Activated CD4-positive, CD25-positive, alpha-beta regulatory T cell treated with anti-CD3 and anti-CD28 coated beads, Interleukin-2, amount 50 U/mL, for 72 hours (primary cell): ENCODE data around the gene FAM180A.
"Not testable (repeated sequence)": the region's sequence is repeated elsewhere in the genome, so short reads cannot be mapped to it uniquely, and the experiment has no call there.

Experiments used
- DNase-seq: peaks from one replicate; pipeline ENCODE4 v3.0.0; 2021

FAM180A gene

DNA sequence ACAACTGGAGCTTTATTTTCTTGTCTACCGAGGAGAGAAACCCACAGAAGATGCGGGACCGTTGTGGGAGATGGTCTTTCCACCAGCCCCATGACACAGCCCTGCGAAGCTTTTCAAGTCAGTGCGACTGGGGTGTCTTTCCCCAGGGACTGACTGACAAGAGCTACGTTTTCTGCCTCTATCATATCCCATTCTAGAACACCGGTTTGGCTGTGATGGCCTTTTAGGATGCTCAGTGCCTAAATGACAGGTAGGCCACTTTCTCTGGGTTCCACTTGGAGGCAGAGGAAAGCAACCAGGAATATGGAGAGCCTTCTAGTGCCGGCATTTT is 37.5 kb downstream of the FAM180A start:
- DNase-seq, result no peak

DNA sequence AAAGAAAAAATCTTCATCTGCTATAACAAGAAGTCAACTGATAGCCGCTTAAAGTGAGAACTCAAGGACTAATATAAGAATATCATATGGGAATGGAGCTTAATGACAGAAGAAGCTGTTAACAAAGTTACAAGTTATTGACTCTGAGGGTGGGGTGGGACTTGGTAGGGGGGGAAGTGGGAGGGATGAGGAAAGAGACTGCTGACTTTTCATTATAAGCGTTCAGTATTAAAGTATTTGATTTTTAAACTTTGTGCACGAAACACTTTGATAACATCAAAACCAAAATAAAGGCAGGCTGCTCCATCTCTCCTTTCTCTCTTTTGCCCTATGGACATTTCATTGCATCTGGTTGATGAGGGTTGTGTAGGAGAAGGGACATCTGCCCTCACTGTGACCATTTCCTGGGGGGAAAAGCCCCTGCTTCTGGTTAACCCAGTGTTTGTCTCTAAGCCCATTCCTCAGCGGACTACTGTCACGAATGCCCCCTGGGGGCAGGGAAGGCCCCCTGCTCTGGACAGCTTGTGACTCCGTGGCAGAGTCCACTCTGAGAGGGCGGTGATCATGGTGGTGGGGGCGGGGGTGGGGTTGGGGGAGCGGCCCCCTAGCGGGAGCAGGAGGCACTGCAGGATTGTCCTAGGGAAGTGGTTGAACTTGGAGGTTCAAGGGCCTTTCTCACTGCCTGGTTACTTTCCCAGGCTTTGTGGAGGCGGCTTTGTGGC is 38.0 kb downstream of the FAM180A start:
- no peak for DNase-seq

GRCh38 chr7:135709508-135709907 is 39.1 kb downstream of the FAM180A start:
- no peak for DNase-seq

GRCh38 chr7:135708041-135708440 is 40.6 kb downstream of the FAM180A start:
- no peak for DNase-seq

GRCh38 chr7:135707570-135707966 is 41.0 kb downstream of the FAM180A start:
- no peak for DNase-seq

GRCh38 chr7:135706858-135707569 is 41.6 kb downstream of the FAM180A start:
- DNase-seq, result no peak

DNA sequence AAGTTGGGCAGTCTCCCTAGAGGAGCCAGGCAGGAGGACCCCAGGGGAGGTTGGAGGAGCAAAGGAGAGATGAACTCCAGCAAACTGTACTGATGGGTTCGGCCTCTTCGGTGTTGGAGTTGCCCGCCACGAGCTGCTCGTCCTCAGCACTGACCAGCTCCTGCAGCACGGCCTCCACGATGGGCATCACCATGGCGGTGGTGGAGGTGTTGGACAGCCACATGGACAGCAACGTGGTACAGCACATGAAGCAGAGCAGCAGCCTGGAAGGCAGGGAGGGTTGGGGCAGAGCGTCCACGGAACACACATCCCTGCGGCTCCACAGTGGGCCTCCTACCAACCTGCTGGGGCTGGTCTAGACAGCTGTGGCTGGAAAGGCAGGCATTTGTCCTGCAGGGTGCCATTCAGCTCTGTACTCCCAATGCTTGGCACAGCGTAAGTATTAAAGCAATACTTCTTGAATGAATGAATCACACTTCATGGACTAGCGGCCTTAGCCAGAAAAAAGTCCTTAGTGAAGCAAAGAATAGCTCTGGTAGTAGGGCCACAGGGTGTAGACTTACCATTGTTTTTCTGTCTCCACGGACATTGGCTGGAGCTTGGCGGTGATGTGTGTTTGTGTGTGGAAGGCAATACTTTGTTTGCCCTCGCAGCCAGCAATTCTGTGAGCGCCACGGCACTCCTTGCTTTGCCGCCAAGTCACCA is 42.4 kb downstream of the FAM180A start:
- DNase-seq, result no peak

DNA sequence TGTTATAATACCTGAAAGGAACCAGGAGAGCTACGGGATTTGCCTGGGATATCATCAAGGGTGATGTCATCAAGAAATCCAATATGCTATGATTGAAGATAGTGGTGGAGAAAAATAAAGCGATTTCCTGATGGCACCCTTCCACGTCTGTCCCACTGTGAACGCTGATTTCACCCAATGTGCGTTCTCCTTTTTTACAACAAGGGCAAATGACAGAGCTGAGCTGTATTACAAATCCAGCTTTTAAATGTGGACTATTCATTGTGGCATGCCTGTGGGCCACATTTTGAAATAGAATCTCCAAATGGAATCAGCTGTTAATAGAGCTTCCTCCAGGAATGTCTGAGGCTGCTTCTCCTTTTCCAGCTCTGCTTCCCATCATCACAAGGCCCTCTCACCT is 43.9 kb downstream of the FAM180A start:
- no peak for DNase-seq

DNA sequence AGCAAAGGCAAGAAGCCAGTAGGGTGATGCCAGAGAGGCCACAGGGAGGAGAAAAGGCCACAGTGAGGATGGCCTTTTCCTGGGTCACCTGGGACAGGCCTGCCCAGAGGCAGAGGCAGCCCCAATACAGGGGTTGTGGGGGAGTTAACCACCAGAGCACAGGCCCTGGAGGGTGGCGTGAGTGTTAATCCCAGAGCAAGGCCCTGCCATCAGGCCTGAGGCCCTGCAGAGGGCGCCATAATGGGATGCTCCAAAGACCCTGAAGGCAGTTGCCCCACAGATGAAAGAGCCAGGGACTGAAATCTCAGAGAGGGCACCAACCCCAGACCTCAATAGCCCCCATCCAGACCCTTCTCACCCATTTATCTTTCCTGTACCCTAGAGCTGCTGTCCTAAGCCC is 44.5 kb downstream of the FAM180A start:
- no peak for DNase-seq

DNA sequence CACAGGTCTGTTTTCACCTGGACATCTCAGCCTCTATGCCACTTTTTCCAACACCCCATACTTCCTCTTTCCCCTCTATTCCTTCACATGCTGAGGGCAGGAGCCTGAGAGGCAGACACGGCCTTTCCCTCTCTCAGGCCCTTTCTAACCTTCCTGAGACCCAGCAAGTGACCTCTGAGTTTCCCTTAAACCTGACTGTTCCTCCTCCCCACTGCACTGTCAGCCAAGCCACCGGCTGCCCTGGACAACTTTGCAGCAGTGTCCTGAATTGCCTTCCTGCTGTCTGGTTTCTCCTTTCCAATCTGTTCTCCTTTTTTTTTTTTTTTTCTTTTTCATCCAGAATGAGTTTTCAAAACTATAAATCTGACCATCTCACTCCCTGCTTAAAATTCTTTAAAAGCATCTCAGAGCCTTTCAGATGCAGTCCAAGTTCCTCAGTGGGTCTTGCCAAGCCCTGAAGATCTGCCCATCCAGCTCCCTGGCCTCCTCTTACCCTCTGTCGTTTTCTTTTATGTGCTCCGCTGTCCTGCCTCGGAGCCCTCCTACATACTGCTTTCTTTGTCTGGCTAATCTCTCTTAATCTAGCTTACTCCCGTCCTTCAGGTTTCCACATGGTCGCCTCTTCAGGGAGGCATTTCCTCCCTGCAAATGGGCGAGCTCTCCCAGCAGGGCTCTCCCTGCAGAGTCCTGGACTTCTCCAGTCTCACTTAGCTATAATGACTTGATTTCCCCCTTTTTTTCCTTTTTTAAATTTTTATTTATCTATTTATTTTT is 51.1 kb downstream of the FAM180A start:
- no peak for DNase-seq

- no peak for DNase-seq
Observed at GRCh38 chr7:135693558-135693957, 55.1 kb downstream of the FAM180A start.

GRCh38 chr7:135692606-135693005 is 56.0 kb downstream of the FAM180A start:
- DNase-seq, result not testable (repeated sequence)

GRCh38 chr7:135692055-135692454 is 56.6 kb downstream of the FAM180A start:
- DNase-seq, result no peak

DNA sequence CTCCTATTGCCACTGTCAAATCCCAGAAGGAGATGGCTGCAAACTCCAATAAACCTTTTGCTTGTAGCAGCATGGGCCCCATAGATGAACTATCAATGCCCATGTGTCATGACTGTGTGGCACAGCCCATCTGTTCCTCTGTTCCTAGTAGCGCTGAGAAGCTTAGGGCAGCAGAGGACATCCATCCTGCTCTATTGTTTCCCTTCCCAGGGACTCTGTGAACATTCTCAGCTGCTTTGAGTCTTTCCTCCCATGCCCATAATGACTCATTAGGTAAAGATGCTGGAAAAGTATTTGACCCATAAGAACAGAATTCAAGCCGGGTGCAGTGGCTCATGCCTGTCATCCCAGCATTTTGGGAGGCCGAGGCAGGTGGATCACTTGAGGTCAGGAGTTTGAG is 58.0 kb downstream of the FAM180A start:
- DNase-seq, result no peak

DNA sequence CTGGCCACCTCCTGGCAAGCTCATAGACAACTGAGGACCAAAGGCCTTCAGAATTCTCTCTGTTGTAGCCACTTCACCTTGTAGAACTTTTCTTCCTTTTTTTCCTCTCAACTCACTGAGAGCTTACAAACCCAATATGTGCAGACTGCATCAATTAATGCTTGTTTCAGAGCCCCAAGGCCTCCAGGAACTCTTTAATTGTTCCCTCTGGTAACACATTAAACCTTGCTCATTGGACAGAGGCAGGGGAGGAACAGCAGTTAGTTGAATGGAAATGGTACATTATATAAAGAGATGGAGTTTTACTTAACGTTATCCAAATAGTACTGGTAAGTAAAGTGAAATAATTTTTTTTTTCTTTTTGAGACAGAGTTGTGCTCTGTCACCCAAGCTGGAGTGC is 61.1 kb downstream of the FAM180A start:
- DNase-seq, result no peak

GRCh38 chr7:135685306-135686084 is 63.1 kb downstream of the FAM180A start:
- no peak for DNase-seq

DNA sequence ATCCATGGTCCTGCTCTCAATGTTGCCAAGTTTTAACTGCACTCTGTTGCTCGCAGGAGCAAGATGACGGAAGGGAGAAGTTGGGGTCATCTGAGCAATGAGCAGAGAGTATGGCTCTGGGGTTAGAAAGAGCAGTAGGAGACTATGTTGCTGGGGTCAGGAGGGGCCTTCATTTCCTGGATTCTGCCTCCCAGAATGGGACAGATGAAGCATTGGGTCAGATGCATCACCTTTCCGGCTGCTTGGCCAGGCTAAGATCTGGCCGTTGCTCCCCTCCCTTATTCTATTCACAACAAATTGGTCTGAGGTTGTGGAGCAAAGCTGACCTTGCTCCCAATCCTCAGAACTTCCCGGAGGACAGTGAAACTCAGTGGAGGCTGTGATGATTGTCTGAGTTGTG is 63.9 kb downstream of the FAM180A start:
- no peak for DNase-seq

GRCh38 chr7:135684136-135684535 is 64.5 kb downstream of the FAM180A start:
- DNase-seq, result no peak

GRCh38 chr7:135683609-135684008 is 65.0 kb downstream of the FAM180A start:
- DNase-seq, result no peak

GRCh38 chr7:135682191-135682590 is 66.4 kb downstream of the FAM180A start:
- no peak for DNase-seq

GRCh38 chr7:135681762-135682161 is 66.9 kb downstream of the FAM180A start:
- no peak for DNase-seq
